HG02759 (cell line): ENCODE results near the gene NUDC.

ENCODE experiments used
- ATAC-seq: cut with Tn5 transposase; IDR thresholded peaks from one replicate; pipeline ENCODE4 v1.9.1; 2021; ENCODE audit warnings: mild to moderate bottlenecking, moderate library complexity; ENCODE audit not compliant: unreplicated experiment

The NUDC gene

DNA sequence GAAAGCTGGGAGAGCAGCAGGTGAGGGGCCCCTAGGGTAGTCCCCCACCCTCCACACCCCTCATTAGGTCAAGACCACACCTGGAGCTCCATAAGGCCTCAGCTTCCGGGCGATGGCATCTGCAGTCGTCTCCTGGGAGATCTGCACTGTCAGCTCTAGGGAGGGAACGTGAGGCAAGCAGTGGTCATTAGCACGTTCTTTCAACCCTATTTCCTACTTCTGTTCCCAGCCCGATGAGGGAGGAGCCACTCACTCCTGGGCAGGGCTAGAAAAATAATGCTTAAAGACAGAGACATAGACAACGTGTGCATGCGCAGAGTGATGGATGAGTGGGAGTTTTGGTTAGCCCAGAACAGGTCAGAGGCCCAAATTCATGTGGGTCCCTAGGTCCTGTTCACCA lies 29.1 kb downstream of the NUDC start:
- no peak for ATAC-seq

DNA sequence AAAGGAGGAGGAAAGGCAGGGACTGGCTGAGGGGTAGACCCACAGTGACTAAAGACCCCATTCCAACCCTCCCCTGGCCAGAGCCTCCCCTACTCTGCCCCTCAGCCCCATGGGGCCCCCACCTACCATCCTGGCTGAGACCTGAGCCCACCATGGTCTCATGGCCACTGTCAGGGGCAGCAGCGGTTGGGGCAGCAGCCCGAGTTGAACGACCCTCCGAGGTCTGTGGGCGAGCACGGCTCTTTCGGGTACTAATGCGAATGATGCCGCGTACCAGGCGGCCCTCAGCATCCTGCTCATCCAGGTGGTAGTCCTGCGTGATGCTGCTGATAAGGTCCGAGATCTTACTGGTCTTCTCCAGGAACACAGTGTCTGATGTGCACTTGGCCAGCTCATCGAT lies 29.7 kb downstream of the NUDC start:
- ATAC-seq, result no peak

- no peak for ATAC-seq
Measured at GRCh38 chr1:26951821-26952497, 30.4 kb downstream of the NUDC start.

GRCh38 chr1:26953374-26953773 lies 31.8 kb downstream of the NUDC start:
- no peak for ATAC-seq

- no peak for ATAC-seq
Measured at GRCh38 chr1:26956321-26956720, 34.8 kb downstream of the NUDC start.

DNA sequence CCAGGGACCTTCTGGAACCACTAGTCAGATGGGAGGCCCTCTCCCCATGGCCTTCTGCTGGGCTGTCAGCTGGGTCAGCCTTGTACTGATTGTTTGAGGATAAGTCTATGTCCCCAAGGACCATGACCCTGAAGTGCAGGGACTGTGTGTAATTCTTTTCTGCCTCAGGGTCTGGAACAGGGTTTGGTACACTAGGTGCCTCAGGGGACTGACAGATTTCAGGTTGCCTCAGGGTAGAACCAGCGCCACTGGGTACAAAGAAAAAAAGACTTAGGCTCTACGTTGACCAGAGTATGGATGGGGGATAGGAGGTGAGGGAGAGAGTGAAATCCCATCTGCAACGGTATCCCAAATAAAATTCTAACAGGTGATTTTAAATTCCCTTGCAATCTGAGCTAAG lies 35.8 kb downstream of the NUDC start:
- ATAC-seq, result no peak

GRCh38 chr1:26959270-26959669 lies 37.7 kb downstream of the NUDC start:
- no peak for ATAC-seq

DNA sequence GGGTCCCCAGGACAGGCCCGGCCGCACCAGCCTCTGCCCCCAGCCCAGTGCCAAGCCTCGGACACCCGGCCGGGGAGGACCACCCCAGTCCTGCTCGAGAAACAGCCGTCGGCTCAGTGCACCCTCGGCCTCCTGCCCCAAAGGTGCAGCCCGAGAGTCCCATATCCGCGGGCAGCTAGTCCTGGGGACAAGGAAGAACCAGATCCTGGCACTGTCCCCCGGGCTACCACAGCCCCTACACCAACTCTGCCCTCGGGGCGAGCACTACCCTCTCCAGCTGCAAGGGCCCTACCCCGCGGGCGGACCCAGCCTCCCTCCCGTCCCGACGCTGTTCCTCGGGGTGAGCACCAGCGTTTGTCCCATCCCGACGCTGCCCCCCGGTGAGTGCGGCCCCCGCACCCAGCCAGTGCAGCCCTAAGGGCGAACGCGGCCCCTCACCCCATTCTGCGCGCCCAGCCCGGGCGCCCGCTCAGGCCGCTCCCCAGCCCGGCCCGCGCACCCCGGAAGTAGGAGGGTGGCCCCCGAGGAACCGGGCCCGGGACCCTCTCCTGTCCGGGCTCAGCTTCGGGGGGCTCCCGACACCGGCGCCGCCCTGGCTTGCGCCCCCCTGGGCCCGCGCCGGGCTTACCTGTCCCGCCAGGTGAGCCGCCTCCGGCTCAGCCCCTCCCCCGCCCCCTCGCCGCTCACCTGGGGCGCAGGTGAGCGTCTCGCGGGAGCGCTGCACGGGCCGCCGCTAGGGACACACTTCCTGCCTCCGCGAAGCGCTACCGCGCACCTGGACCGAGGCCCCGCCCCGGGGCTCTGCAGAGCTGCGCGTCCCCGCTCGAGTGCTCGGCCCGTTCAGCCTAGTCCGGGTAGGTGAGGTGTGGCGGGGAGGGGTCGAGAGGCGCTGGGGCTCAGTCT lies 38.4 kb downstream of the NUDC start, which contains the start of gene KDF1:
TSS of gene KDF1 (minus strand) at position 747 of the 903 bp plus-strand sequence. CDS start 8,088 bp downstream, outside the sequence.
- no peak for ATAC-seq

- ATAC-seq, result no peak
Measured at GRCh38 chr1:26960625-26960966, 39.1 kb downstream of the NUDC start.

DNA sequence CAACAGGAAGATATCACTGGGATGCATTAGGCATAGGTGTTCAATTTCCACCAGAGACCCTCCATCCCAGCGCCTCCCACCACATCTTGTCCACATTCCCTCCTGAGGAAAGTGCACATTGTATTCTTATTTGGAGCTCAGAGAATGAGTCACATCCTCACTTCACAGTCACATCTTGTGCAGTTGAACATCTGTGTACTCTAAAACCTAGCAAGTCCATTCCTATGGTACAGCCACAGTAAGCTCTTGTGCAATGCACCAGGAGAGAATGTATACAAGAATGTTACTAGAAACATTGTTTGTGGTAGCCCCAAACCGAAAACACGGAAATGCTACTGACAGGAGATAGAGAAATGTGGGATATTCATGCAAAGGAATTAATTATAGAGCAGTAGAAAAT lies 40.3 kb downstream of the NUDC start:
- ATAC-seq, result no peak

DNA sequence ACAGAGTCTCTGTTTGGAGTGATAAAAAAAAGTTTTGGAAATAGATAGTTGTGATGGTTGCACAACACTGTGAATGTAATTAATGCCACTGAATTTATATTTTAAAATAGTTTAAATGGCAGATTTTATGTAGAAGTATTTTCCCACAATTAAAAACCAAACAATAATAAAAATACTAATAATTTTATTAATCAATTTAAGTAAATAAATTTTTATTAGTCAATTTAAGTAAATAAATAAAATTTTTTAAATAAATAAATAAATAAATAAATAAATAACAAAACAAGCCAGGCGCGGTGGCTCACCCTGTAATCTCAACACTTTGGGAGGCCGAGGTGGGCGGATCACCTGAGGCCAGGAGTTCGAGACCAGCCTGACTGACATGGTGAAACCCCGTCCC lies 43.7 kb downstream of the NUDC start:
- no peak for ATAC-seq

DNA sequence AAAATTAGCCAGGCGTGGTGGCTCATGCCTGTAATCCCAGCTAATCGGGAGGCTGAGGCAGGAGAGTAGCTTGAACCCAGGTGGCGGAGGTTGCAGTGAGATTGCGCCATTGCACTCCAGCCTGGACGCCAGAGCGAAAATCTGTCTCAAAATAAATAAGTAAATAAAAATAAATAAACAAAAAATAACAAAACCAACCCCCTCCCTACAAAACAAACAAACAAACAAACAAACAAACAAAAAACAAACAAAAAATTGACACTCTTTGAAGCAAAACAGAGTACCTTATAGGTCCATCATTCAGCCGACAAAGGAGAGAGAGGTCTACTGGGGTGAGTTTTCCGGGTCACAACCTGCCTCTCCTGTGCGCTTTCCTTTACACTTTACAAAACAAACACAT lies 44.1 kb downstream of the NUDC start:
- no peak for ATAC-seq

GRCh38 chr1:26970810-26971209 lies 49.3 kb downstream of the NUDC start:
- no peak for ATAC-seq

DNA sequence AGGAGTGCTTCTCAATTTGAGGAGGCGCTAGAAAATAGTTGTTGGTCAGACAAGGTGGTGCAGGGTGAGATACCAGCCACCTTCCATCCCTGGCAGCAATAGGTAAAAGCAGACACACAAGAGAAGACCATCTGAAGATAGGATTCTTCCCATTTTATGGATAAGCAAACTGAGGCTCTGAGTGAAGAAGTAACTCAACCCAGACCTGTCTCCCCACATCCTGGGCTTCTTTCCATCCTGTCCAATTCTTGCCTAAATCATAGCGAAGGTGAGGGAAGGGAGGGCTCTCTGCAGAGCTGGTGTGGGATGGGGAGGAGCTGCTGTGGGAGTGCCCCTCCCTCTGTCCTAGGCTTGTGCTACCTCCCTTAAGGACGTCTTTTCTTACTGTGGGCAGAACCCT lies 50.0 kb downstream of the NUDC start:
- no peak for ATAC-seq

DNA sequence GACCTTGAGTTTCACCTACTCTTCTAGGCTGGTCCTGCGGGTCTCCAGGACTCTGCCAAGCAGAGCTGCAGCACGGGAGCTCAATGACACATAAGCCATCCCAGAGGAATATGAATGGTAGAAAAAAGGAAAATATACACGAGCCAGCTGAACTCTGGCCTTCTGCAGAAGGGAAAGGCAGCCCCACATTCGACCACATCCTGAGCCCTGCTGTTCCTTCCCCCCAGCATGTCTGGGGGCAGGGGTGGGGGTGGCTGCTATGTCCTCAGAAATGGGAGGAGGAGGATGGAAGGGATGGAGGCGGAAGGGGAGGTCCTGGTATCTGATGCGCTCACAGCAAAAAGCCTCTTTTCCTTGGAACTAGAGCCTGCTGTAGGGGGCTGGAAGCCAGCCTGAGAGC lies 50.8 kb downstream of the NUDC start:
- ATAC-seq, result no peak

- ATAC-seq, result no peak
Measured at GRCh38 chr1:26972821-26973220, 51.3 kb downstream of the NUDC start.

- ATAC-seq, result no peak
Measured at GRCh38 chr1:26976621-26977510, 55.3 kb downstream of the NUDC start.

DNA sequence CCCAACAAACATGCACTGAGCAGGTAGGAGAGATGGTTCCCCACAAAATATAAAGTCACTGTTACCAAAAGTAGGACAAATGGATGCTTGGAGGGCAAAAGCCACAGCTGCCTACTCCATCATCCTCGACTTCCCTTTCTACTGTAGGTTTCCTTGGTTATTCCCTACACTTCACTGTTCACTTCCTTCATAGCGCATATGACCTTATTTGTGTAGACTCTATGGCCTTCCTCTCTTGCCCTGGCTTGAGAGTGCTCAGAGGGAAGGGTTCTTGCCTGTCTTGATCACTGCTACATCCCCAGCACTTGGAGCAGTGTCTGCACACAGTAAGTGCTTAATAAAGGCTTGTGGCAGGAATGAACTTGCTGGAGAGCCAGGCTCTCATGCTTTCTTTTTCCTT lies 57.4 kb downstream of the NUDC start:
- no peak for ATAC-seq

- ATAC-seq, result no peak
Measured at GRCh38 chr1:26981146-26981846, 59.8 kb downstream of the NUDC start.

DNA sequence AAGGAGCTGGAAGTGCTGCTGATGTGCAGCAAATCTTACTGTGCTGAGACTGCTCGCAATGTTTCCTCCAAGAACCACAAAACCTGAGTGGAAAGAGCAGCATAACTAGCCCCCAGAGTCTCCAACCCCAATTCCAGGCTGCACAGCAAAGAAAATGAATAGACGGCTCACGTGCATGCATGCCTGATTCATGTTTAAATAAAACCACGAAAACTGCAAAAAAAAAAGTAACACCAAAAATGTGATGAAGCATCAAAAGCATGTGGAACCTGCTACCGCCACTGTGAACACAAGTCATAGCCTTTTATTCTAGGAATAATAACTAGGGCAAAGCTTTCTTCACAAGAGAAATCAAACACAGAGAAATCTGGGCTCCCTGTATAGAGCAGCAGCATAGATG lies 62.3 kb downstream of the NUDC start:
- ATAC-seq, result no peak

DNA sequence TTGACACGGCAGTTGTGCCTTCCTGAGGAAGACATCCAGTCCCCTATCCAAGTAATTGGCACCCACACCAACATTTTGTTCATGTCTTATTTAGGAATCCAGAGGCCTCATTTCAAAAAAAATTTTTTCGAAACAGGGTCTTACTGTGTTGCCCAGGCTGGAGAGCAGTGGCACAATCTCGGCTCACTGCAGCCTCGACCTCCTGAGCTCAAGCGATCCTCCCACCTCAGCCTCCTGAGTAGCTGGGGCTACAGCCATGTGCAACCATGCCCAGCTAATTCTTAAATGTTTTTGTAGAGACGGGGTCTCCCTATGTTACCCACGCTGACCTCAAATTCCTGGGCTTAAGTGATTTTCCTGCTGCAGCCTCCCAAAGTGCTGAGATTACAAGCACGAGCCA lies 62.7 kb downstream of the NUDC start:
- no peak for ATAC-seq
